Measurements from ENCODE around the gene KRT85.
A peak's percentile ranks its signal among the peaks of the same experiment; 100 is the strongest.
"Not testable (repeated sequence)": the region's sequence is repeated elsewhere in the genome, so short reads cannot be mapped to it uniquely, and the experiment has no call there.

The KRT85 gene

DNA sequence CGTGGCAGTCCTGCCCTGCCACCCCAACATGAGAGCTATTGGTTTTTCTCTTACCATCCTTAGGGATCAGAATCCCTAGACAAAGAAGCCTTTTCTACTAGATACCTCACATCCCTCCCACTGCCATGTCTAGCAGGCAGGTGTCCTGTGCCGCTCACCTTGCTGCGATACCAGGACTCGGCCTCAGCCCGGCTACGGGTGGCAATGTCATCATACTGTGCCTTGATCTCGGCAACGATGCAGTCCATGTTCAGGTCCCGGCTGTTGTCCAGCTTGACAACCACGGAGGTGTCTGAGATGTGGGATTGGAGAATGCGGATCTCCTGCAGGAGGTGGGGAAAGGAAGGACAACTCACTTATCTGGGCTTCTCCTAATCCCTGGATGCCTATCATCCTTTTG is 50.6 kb downstream of the KRT85 start:
- DNase-seq: no peak
- Histone ChIP-seq H3K27me3 (replicated peaks in 2 of 5; ENCODE audit: control insufficient read depth in 4 of 5, insufficient read depth in 5 of 5, low read length in 4 of 5) (peaks cover 0 to 40% (median 17%) of the 10 kb centered on the region in 5 experiments), H3K4me1 (ENCODE audit: control extremely low read depth in 1 of 4, control insufficient read depth in 4 of 4, insufficient read depth in 4 of 4, low read length in 3 of 4) (no peaks in the 10 kb centered on the region), H3K4me3 (ENCODE audit: control insufficient read depth in 1 of 7, extremely low read depth in 1 of 7, insufficient read depth in 4 of 7, low read depth in 2 of 7, low read length in 6 of 7) (no peak overlapping the region), H3K9me3 (ENCODE audit: control extremely low read depth in 1 of 5, control insufficient read depth in 4 of 5, insufficient read depth in 2 of 5, low read depth in 1 of 5, low read length in 4 of 5) (no peaks in the 10 kb centered on the region), H3K36me3 (ENCODE audit: control insufficient read depth in 4 of 4, insufficient read depth in 4 of 4, low read length in 3 of 4) (no peaks in the 10 kb centered on the region), H3K27ac (ENCODE audit: insufficient read depth in 1 of 2, low read depth in 1 of 2, low read length in 2 of 2, poor library complexity in 1 of 2, severe bottlenecking in 2 of 2) (no peak overlapping the region)
- POLR2A ChIA-PET: no interaction called here
- CTCF ChIA-PET: interaction anchor here (0.9 to 3.0 kb wide), 9 partner anchors 10 to 64 kb away, joined by 3 to 42 read pairs (median 5); partner anchors contain the start of gene KRT85
- WGBS (ENCODE audit: insufficient coverage): 98% methylated on average over 11 of the region's 11 CpGs

DNA sequence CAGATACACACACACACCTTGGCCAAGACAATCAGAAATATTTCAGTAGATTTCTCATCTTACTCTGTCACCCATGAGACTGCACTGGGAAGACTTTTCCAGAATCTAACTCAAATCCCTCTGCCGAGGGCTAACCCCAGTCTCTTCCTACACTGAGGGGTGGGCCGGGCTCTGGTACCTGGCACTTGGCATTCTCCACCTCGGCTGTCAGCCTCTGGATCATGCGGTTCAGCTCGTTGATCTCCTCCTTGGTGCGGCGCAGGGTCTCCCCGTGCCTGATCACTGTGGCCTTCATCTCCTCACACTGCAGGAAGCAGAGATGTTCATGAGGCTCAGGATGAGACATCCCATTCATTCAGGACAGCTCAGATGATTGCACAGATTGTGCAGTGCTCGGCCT is 51.0 kb downstream of the KRT85 start:
- Histone ChIP-seq H3K27me3 (replicated peaks in 2 of 5; ENCODE audit: control insufficient read depth in 4 of 5, insufficient read depth in 5 of 5, low read length in 4 of 5) (peaks cover 0 to 40% (median 17%) of the 10 kb centered on the region in 5 experiments), H3K36me3 (ENCODE audit: control insufficient read depth in 4 of 4, insufficient read depth in 4 of 4, low read length in 3 of 4) (no peaks in the 10 kb centered on the region), H3K9me3 (ENCODE audit: control extremely low read depth in 1 of 5, control insufficient read depth in 4 of 5, insufficient read depth in 2 of 5, low read depth in 1 of 5, low read length in 4 of 5) (no peaks in the 10 kb centered on the region), H3K27ac (ENCODE audit: insufficient read depth in 1 of 2, low read depth in 1 of 2, low read length in 2 of 2, poor library complexity in 1 of 2, severe bottlenecking in 2 of 2) (no peak overlapping the region), H3K4me3 (ENCODE audit: control insufficient read depth in 1 of 7, extremely low read depth in 1 of 7, insufficient read depth in 4 of 7, low read depth in 2 of 7, low read length in 6 of 7) (no peak overlapping the region), H3K4me1 (ENCODE audit: control extremely low read depth in 1 of 4, control insufficient read depth in 4 of 4, insufficient read depth in 4 of 4, low read length in 3 of 4) (no peaks in the 10 kb centered on the region)
- CTCF ChIA-PET: interaction anchor here (0.9 to 3.0 kb wide), 10 partner anchors 9 to 159 kb away, joined by 3 to 42 read pairs (median 4); partner anchors contain the start of gene KRT85
- POLR2A ChIA-PET: no interaction called here
- DNase-seq: no peak
- WGBS (ENCODE audit: insufficient coverage): 99% methylated on average over 7 of the region's 9 CpGs

DNA sequence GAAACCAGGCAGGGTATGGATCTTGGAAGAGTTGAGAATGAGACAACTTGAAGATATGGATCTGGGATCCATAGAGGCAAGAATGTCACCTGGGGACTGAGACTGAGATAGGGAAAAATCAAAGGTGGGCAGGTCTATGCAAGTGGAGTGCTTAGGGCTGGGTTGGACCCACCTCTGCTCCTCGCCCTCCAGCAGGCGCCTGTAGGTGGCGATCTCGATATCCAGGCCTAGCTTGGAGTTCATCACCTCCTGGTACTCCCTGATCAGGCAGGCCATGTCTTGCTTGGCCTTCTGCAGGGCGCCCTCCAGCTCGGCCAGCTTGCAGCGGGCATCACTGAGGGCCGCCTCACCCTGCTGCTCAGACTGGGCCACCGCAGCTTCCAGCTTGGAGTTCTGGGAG is 51.6 kb downstream of the KRT85 start:
- H3K27me3 ChIP-seq (replicated peaks in 2 of 5; ENCODE audit: control insufficient read depth in 4 of 5, insufficient read depth in 5 of 5, low read length in 4 of 5): peaks cover 0 to 39% (median 15%) of the 10 kb centered on the region in 5 experiments
- H3K36me3 ChIP-seq (ENCODE audit: control insufficient read depth in 4 of 4, insufficient read depth in 4 of 4, low read length in 3 of 4); H3K4me3 ChIP-seq (ENCODE audit: control insufficient read depth in 1 of 7, extremely low read depth in 1 of 7, insufficient read depth in 4 of 7, low read depth in 2 of 7, low read length in 6 of 7); H3K27ac ChIP-seq (ENCODE audit: insufficient read depth in 1 of 2, low read depth in 1 of 2, low read length in 2 of 2, poor library complexity in 1 of 2, severe bottlenecking in 2 of 2); H3K9me3 ChIP-seq (ENCODE audit: control extremely low read depth in 1 of 5, control insufficient read depth in 4 of 5, insufficient read depth in 2 of 5, low read depth in 1 of 5, low read length in 4 of 5); H3K4me1 ChIP-seq (ENCODE audit: control extremely low read depth in 1 of 4, control insufficient read depth in 4 of 4, insufficient read depth in 4 of 4, low read length in 3 of 4); POLR2A ChIA-PET: not testable (repeated sequence)
- peak; percentile 18 to 49 (median 45) for DNase-seq
- CTCF ChIA-PET: interaction anchor here (0.9 to 3.0 kb wide), 11 partner anchors 9 to 582 kb away, joined by 3 to 42 read pairs (median 4); partner anchors contain the start of gene KRT85
- WGBS (ENCODE audit: insufficient coverage): 70% methylated on average over 4 of the region's 9 CpGs

DNA sequence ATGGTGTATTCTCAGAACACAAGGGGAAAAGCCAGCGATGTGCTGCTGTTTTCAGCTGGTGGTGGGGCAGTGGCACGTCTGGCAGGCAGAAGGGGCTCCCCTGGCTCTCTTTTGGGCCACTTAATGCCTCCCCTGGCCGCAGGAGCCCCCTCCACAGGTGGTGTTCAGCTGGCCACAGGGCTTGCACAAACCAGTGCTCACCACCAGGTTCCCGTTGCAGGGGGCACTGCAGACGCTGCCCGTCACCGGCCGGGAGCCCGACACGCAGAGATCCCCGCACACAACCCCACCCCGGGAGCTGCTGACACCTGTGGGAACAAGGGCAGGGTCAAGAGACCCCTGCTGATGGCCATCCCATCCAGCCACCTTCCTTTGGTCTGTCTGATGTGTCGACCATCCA is 52.8 kb downstream of the KRT85 start:
- Histone ChIP-seq H3K27ac (ENCODE audit: insufficient read depth in 1 of 2, low read depth in 1 of 2, low read length in 2 of 2, poor library complexity in 1 of 2, severe bottlenecking in 2 of 2) (no peak overlapping the region), H3K36me3 (ENCODE audit: control insufficient read depth in 4 of 4, insufficient read depth in 4 of 4, low read length in 3 of 4) (no peaks in the 10 kb centered on the region), H3K27me3 (replicated peaks in 2 of 5; ENCODE audit: control insufficient read depth in 4 of 5, insufficient read depth in 5 of 5, low read length in 4 of 5) (peaks cover 0 to 36% (median 17%) of the 10 kb centered on the region in 5 experiments), H3K9me3 (ENCODE audit: control extremely low read depth in 1 of 5, control insufficient read depth in 4 of 5, insufficient read depth in 2 of 5, low read depth in 1 of 5, low read length in 4 of 5) (no peaks in the 10 kb centered on the region), H3K4me1 (ENCODE audit: control extremely low read depth in 1 of 4, control insufficient read depth in 4 of 4, insufficient read depth in 4 of 4, low read length in 3 of 4) (no peaks in the 10 kb centered on the region), H3K4me3 (ENCODE audit: control insufficient read depth in 1 of 7, extremely low read depth in 1 of 7, insufficient read depth in 4 of 7, low read depth in 2 of 7, low read length in 6 of 7) (no peak overlapping the region)
- DNase-seq: no peak
- WGBS (ENCODE audit: insufficient coverage): 92% methylated on average over 12 of the region's 13 CpGs
- CTCF ChIA-PET: interaction anchor here (0.7 to 3.0 kb wide), 4 partner anchors 8 to 99 kb away, joined by 3 to 42 read pairs (median 3); no protein-coding TSS in a partner anchor
- POLR2A ChIA-PET: no interaction called here

DNA sequence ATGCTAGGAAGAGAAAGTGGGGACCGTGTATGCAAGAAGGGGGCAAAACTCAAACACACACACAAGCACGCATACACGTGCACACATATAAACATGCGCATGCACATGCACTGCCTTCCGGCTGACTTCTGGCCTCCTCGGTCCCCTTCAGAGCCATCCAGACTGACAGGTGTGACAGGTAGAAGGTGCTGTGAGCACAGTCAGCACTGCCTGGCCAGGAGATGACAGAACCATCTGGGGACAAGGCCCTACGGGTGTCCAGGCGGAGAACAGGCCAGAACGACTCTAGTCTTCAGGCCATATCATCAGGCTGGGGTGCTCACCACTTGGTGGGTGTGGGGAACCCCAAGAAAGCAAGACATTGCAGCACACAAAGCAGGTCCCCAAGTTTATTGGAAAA is 53.4 kb downstream of the KRT85 start:
- no peak for DNase-seq
- peaks cover 0 to 40% (median 18%) of the 10 kb centered on the region in 5 experiments for H3K27me3 ChIP-seq (replicated peaks in 2 of 5; ENCODE audit: control insufficient read depth in 4 of 5, insufficient read depth in 5 of 5, low read length in 4 of 5)
- no peak overlapping the region for H3K4me3 ChIP-seq (ENCODE audit: control insufficient read depth in 1 of 7, extremely low read depth in 1 of 7, insufficient read depth in 4 of 7, low read depth in 2 of 7, low read length in 6 of 7)
- H3K36me3 ChIP-seq (ENCODE audit: control insufficient read depth in 4 of 4, insufficient read depth in 4 of 4, low read length in 3 of 4): no peaks in the 10 kb centered on the region
- peaks cover 0 to under 1% (median 0%) of the 10 kb centered on the region in 4 experiments for H3K4me1 ChIP-seq (ENCODE audit: control extremely low read depth in 1 of 4, control insufficient read depth in 4 of 4, insufficient read depth in 4 of 4, low read length in 3 of 4)
- CTCF ChIA-PET: interaction anchor here (3.0 to 10.0 kb wide), 2 partner anchors 10 to 15 kb away, joined by 42 to 151 read pairs; partner anchors contain the start of gene KRT83
- POLR2A ChIA-PET: no interaction called here
- no peak overlapping the region for H3K27ac ChIP-seq (ENCODE audit: insufficient read depth in 1 of 2, low read depth in 1 of 2, low read length in 2 of 2, poor library complexity in 1 of 2, severe bottlenecking in 2 of 2)
- 96% methylated on average over 7 of the region's 9 CpGs for WGBS (ENCODE audit: insufficient coverage)
- H3K9me3 ChIP-seq (ENCODE audit: control extremely low read depth in 1 of 5, control insufficient read depth in 4 of 5, insufficient read depth in 2 of 5, low read depth in 1 of 5, low read length in 4 of 5): no peaks in the 10 kb centered on the region

DNA sequence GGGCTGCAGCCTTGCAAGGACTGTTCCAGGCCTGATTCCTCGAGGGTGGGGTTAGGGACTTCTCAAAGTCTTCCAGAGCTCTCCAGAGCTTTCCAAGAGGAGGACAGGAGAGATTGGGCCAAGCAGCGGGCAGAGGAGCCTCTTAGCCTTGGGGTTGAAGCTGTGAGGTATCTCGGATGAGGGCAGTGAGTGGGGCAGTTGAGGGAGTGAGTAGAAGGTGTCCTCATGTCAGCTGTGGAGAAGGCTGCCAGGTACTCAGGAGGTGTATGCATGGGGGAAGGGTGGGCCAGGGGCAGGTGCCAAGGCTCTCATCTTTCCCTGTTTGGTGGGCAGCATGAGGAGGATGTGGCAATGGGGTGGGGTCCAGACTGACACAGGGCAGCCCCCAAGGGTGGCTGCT is 53.8 kb downstream of the KRT85 start:
- H3K4me3 ChIP-seq (ENCODE audit: control insufficient read depth in 1 of 7, extremely low read depth in 1 of 7, insufficient read depth in 4 of 7, low read depth in 2 of 7, low read length in 6 of 7): no peak overlapping the region
- WGBS (ENCODE audit: insufficient coverage): 96% methylated on average over 3 of the region's 3 CpGs
- peaks cover 0 to 41% (median 20%) of the 10 kb centered on the region in 5 experiments for H3K27me3 ChIP-seq (replicated peaks in 2 of 5; ENCODE audit: control insufficient read depth in 4 of 5, insufficient read depth in 5 of 5, low read length in 4 of 5)
- POLR2A ChIA-PET: no interaction called here
- peaks cover 0 to 5% (median 1%) of the 10 kb centered on the region in 4 experiments for H3K4me1 ChIP-seq (ENCODE audit: control extremely low read depth in 1 of 4, control insufficient read depth in 4 of 4, insufficient read depth in 4 of 4, low read length in 3 of 4)
- CTCF ChIA-PET: interaction anchor here (1.6 to 10.0 kb wide), 2 partner anchors 10 to 19 kb away, joined by 10 to 151 read pairs; partner anchors contain the start of gene KRT83
- no peak for DNase-seq
- no peaks in the 10 kb centered on the region for H3K9me3 ChIP-seq (ENCODE audit: control extremely low read depth in 1 of 5, control insufficient read depth in 4 of 5, insufficient read depth in 2 of 5, low read depth in 1 of 5, low read length in 4 of 5)
- no peak overlapping the region for H3K27ac ChIP-seq (ENCODE audit: insufficient read depth in 1 of 2, low read depth in 1 of 2, low read length in 2 of 2, poor library complexity in 1 of 2, severe bottlenecking in 2 of 2)
- no peaks in the 10 kb centered on the region for H3K36me3 ChIP-seq (ENCODE audit: control insufficient read depth in 4 of 4, insufficient read depth in 4 of 4, low read length in 3 of 4)

DNA sequence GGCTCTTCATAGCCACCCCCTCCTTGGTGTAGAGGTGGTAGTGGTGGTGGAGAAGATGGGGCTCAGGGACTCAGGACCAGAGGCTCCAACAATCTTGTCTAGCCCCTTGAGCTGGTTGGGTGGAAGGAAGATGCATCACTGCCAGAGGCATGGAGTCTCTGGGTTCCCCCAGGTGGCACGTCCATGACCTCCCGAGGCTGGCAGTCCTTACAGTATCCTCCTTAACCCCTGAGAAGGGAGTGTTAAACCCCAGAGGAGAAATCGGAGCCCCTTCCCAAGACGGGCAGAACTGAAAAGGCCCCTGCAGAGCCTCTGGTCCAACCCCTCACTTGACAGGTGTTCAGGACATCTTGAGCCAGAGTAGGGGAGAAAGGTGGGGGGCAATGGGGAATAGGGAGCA is 55.2 kb downstream of the KRT85 start:
- POLR2A ChIA-PET: interaction anchor here (0.6 kb wide), 1 partner anchor 64 kb away, joined by 4 read pairs; no protein-coding TSS in a partner anchor
- Histone ChIP-seq H3K27ac (ENCODE audit: insufficient read depth in 1 of 2, low read depth in 1 of 2, low read length in 2 of 2, poor library complexity in 1 of 2, severe bottlenecking in 2 of 2) (no peak overlapping the region), H3K27me3 (replicated peaks in 2 of 5; ENCODE audit: control insufficient read depth in 4 of 5, insufficient read depth in 5 of 5, low read length in 4 of 5) (peaks cover 3 to 54% (median 27%) of the 10 kb centered on the region in 5 experiments), H3K4me3 (ENCODE audit: control insufficient read depth in 1 of 7, extremely low read depth in 1 of 7, insufficient read depth in 4 of 7, low read depth in 2 of 7, low read length in 6 of 7) (no peak overlapping the region), H3K9me3 (ENCODE audit: control extremely low read depth in 1 of 5, control insufficient read depth in 4 of 5, insufficient read depth in 2 of 5, low read depth in 1 of 5, low read length in 4 of 5) (no peaks in the 10 kb centered on the region), H3K36me3 (ENCODE audit: control insufficient read depth in 4 of 4, insufficient read depth in 4 of 4, low read length in 3 of 4) (no peaks in the 10 kb centered on the region), H3K4me1 (ENCODE audit: control extremely low read depth in 1 of 4, control insufficient read depth in 4 of 4, insufficient read depth in 4 of 4, low read length in 3 of 4) (peaks cover 0 to 11% (median 9%) of the 10 kb centered on the region in 4 experiments)
- CTCF ChIA-PET: interaction anchor here (0.9 to 10.0 kb wide), 12 partner anchors 12 to 163 kb away, joined by 3 to 151 read pairs (median 8); partner anchors contain the start of gene KRT83
- no peak for DNase-seq
- WGBS (ENCODE audit: insufficient coverage): 100% methylated on average over 1 of the region's 4 CpGs

All from common myeloid progenitor, CD34-positive (primary cell).